ENCODE measurements around the gene COMMD2.

The COMMD2 gene

GRCh38 chr3:149702691-149703441 is 49.4 kb downstream of the COMMD2 start:
- no peak for DNase-seq
- Mint-ChIP-seq H3K27ac (no peak overlapping the region), H3K9me3 (peaks cover 21% of the 10 kb centered on the region), H3K36me3 (ENCODE audit: low read depth) (peaks cover 11% of the 10 kb centered on the region), H3K27me3 (ENCODE audit: low read depth, poor library complexity) (no peaks in the 10 kb centered on the region), H3K4me3 (no peak overlapping the region), H3K4me1 (peaks cover 10% of the 10 kb centered on the region)
- no peak for TF ChIP-seq CTCF (IDR thresholded peaks at IDR 0.05)

GRCh38 chr3:149701977-149702350 is 50.3 kb downstream of the COMMD2 start:
- H3K9me3 Mint-ChIP-seq = peaks cover 30% of the 10 kb centered on the region

GRCh38 chr3:149701206-149701976 is 50.9 kb downstream of the COMMD2 start:
- peaks cover 2% of the 10 kb centered on the region for H3K27me3 Mint-ChIP-seq (ENCODE audit: low read depth, poor library complexity)

More at GRCh38 chr3:149701977-149702350, 50.3 kb downstream of the COMMD2 start:
- DNase-seq = no peak
- no peaks in the 10 kb centered on the region for H3K27me3 Mint-ChIP-seq (ENCODE audit: low read depth, poor library complexity)
- no peak overlapping the region for H3K27ac Mint-ChIP-seq
- H3K4me1 Mint-ChIP-seq = peaks cover 10% of the 10 kb centered on the region
- H3K36me3 Mint-ChIP-seq (ENCODE audit: low read depth) = peaks cover 11% of the 10 kb centered on the region
- no peak for TF ChIP-seq CTCF (IDR thresholded peaks at IDR 0.05)
- no peak overlapping the region for H3K4me3 Mint-ChIP-seq

More at GRCh38 chr3:149701206-149701976, 50.9 kb downstream of the COMMD2 start:
- H3K27ac Mint-ChIP-seq = no peak overlapping the region
- no peak for TF ChIP-seq CTCF (IDR thresholded peaks at IDR 0.05)
- no peak for DNase-seq
- H3K4me1 Mint-ChIP-seq = peaks cover 10% of the 10 kb centered on the region
- H3K36me3 Mint-ChIP-seq (ENCODE audit: low read depth) = peaks cover 11% of the 10 kb centered on the region
- no peak overlapping the region for H3K4me3 Mint-ChIP-seq
- H3K9me3 Mint-ChIP-seq = peaks cover 36% of the 10 kb centered on the region

All from nephron progenitor cell (in vitro differentiated cells).